H9 (cell line): ENCODE results near the gene TLR3. TPM values are rescaled to one million over a fixed set of nuclear protein-coding genes. Genes with fewer than 3 reads are reported as not detected.

Experiments
- DNase-seq: peaks from one replicate; pipeline ENCODE4 v3.0.0-alpha.2; 2017
- H2AFZ ChIP-seq: one replicate; pipeline ENCODE4 v1.6.1; 2013; ENCODE audit warnings: mild to moderate bottlenecking, low read length, control low read depth, moderate library complexity
- H2AK5ac ChIP-seq: 2 replicates; pipeline ENCODE4 v1.6.1; 2013; ENCODE audit warnings: low read length, control low read depth, mixed read lengths; ENCODE audit not compliant: insufficient read length
- H2BK120ac ChIP-seq: one replicate; pipeline ENCODE4 v1.6.1; 2013; ENCODE audit warnings: low read depth, mild to moderate bottlenecking, low read length, control low read depth, inconsistent platforms; ENCODE audit not compliant: poor library complexity, severe bottlenecking
- H2BK12ac ChIP-seq: 2 replicates; pipeline ENCODE4 v1.6.1; 2013; ENCODE audit warnings: low read length, control low read depth, mixed read lengths, low read depth; ENCODE audit not compliant: insufficient read length
- H2BK15ac ChIP-seq: 2 replicates; pipeline ENCODE4 v1.6.1; 2013; ENCODE audit warnings: low read depth, low read length, control low read depth
- H2BK20ac ChIP-seq: one replicate; pipeline ENCODE4 v1.6.1; 2013; ENCODE audit warnings: low read depth, mild to moderate bottlenecking, low read length, control low read depth, inconsistent platforms; ENCODE audit not compliant: poor library complexity, severe bottlenecking
- H2BK5ac ChIP-seq: 2 replicates; pipeline ENCODE4 v1.6.1; 2013; ENCODE audit warnings: low read length, control low read depth, mixed read lengths; ENCODE audit not compliant: insufficient read length
- H3K14ac ChIP-seq: 2 replicates; pipeline ENCODE4 v1.6.1; 2013; ENCODE audit warnings: low read length, control low read depth; ENCODE audit not compliant: insufficient read depth
- H3K18ac ChIP-seq: 2 replicates; pipeline ENCODE4 v1.6.1; 2013; ENCODE audit warnings: low read depth, mild to moderate bottlenecking, mixed read lengths, low read length, control low read depth; ENCODE audit not compliant: insufficient read length
- H3K23ac ChIP-seq: 2 replicates; pipeline ENCODE4 v1.6.1; 2013; ENCODE audit warnings: low read length, control low read depth, mixed read lengths, low read depth; ENCODE audit not compliant: insufficient read length
- H3K23me2 ChIP-seq: 2 replicates; pipeline ENCODE4 v1.6.1; 2013; ENCODE audit warnings: low read depth, mild to moderate bottlenecking, mixed read lengths, low read length, control low read depth; ENCODE audit not compliant: insufficient read length, poor library complexity, severe bottlenecking
- H3K27ac ChIP-seq: 2 replicates; pipeline ENCODE4 v1.5.1; 2013; ENCODE audit warnings: low read length, control low read depth, mixed read lengths, low read depth; ENCODE audit not compliant: insufficient read length
- H3K27me3 ChIP-seq: 2 replicates; pipeline ENCODE4 v1.6.1; 2013; ENCODE audit warnings: low read length, control low read depth, inconsistent platforms; ENCODE audit not compliant: insufficient read depth
- H3K4ac ChIP-seq: 2 replicates; pipeline ENCODE4 v1.6.1; 2013; ENCODE audit warnings: low read depth, mild to moderate bottlenecking, control low read depth, inconsistent platforms, low read length, moderate library complexity
- H3K4me1 ChIP-seq: 2 replicates; pipeline ENCODE4 v1.6.1; 2013; ENCODE audit warnings: low read length, control low read depth, inconsistent platforms; ENCODE audit not compliant: insufficient read depth
- H3K4me2 ChIP-seq: 2 replicates; pipeline ENCODE4 v1.6.1; 2013; ENCODE audit warnings: low read length, control low read depth, mixed read lengths; ENCODE audit not compliant: insufficient read length, insufficient read depth
- H3K56ac ChIP-seq: 2 replicates; pipeline ENCODE4 v1.6.1; 2013; ENCODE audit warnings: low read depth, mild to moderate bottlenecking, mixed read lengths, low read length, control low read depth; ENCODE audit not compliant: insufficient read length
- H3K79me1 ChIP-seq: 2 replicates; pipeline ENCODE4 v1.6.1; 2013; ENCODE audit warnings: low read depth, mild to moderate bottlenecking, moderate library complexity, low read length, control low read depth, inconsistent platforms; ENCODE audit not compliant: insufficient read depth, poor library complexity, severe bottlenecking
- H3K79me2 ChIP-seq: 2 replicates; pipeline ENCODE4 v1.6.1; 2013; ENCODE audit warnings: low read length, control low read depth, inconsistent platforms; ENCODE audit not compliant: insufficient read depth
- H3K9ac ChIP-seq: 2 replicates; pipeline ENCODE4 v1.6.1; 2013; ENCODE audit warnings: low read length, control low read depth, mixed read lengths; ENCODE audit not compliant: insufficient read length; ENCODE audit errors: extremely low read depth
- H3K9me3 ChIP-seq: one replicate; pipeline ENCODE4 v1.6.1; 2013; ENCODE audit warnings: low read depth, low read length, inconsistent platforms; ENCODE audit not compliant: control insufficient read depth
- H3T11ph ChIP-seq: one replicate; pipeline ENCODE4 v1.6.1; 2013; ENCODE audit warnings: mild to moderate bottlenecking, low read length, control low read depth, inconsistent platforms
- H4K20me1 ChIP-seq: one replicate; pipeline ENCODE4 v1.6.1; 2013; ENCODE audit not compliant: control insufficient read depth, insufficient read length, insufficient read depth
- H4K5ac ChIP-seq: 2 replicates; pipeline ENCODE4 v1.6.1; 2013; ENCODE audit warnings: low read depth, mild to moderate bottlenecking, mixed read lengths, low read length, control low read depth; ENCODE audit not compliant: insufficient read length
- H4K8ac ChIP-seq: replicated peaks from 2 replicates; pipeline ENCODE4 v1.6.1; 2013; ENCODE audit warnings: low read length, control low read depth, mixed read lengths, low read depth; ENCODE audit not compliant: insufficient read length
- H4K91ac ChIP-seq: 2 replicates; pipeline ENCODE4 v1.6.1; 2013; ENCODE audit warnings: low read depth, mild to moderate bottlenecking, moderate library complexity, mixed read lengths, low read length, control low read depth; ENCODE audit not compliant: insufficient read length
- H3K27ac Mint-ChIP-seq, 3 experiments: 2 replicates in 2 of 3; 3 replicates in 1 of 3; pipeline ENCODE4 v1.8.0; 2020 to 2021; ENCODE audit warnings: mixed read lengths in 3 of 3, mild to moderate bottlenecking in 1 of 3, moderate library complexity in 1 of 3
- H3K27me3 Mint-ChIP-seq: 2 replicates; pipeline ENCODE4 v1.8.0; 2021; ENCODE audit warnings: low read depth, mild to moderate bottlenecking, moderate library complexity, mixed read lengths
- H3K36me3 Mint-ChIP-seq, 3 experiments: 2 replicates in 2 of 3; 3 replicates in 1 of 3; pipeline ENCODE4 v1.8.0; 2020 to 2021; ENCODE audit warnings: low read depth in 3 of 3, mixed read lengths in 3 of 3; ENCODE audit not compliant: insufficient read depth in 1 of 3
- H3K4me1 Mint-ChIP-seq, 2 experiments: 2 replicates each; pipeline ENCODE4 v1.8.0; 2020; ENCODE audit warnings: mixed read lengths in 2 of 2
- H3K4me3 Mint-ChIP-seq, 2 experiments: 2 replicates in 1 of 2; 3 replicates in 1 of 2; pipeline ENCODE4 v1.8.0; 2020 to 2021; ENCODE audit warnings: mild to moderate bottlenecking in 2 of 2, mixed read lengths in 2 of 2, moderate library complexity in 1 of 2
- H3K9me3 Mint-ChIP-seq, 2 experiments: 2 replicates in 1 of 2; 3 replicates in 1 of 2; pipeline ENCODE4 v1.8.0; 2020; ENCODE audit warnings: mild to moderate bottlenecking in 2 of 2, mixed read lengths in 2 of 2, moderate library complexity in 1 of 2
- CTCF ChIP-seq: fragments of 200-600 bp; sonication (generic); conservative IDR thresholded peaks from 3 replicates; pipeline ENCODE4 v1.8.0; 2021; ENCODE audit warnings: antibody characterized with exemption, mild to moderate bottlenecking
- WGBS: extraction: QIAGEN DNeasy Blood & Tissue Kit; methylation state at CpG from one replicate; pipeline ENCODE4 v1.1.7; 2013; ENCODE audit warnings: missing lambda C conversion rate, low lambda C conversion rate, mixed read lengths; ENCODE audit not compliant: insufficient read length; ENCODE audit errors: extremely low coverage; 5-methylcytosine and 5-hydroxymethylcytosine counted together
- total RNA-seq: library from RNA; stranded (reverse); gene quantifications from 2 replicates; pipeline ENCODE4 v1.2.1, GENCODE V29; 2021

Gene TLR3
- total RNA-seq, 1 experiment from 2014 or later, result 0.92 TPM

GRCh38 chr4:186025408-186025690, 43.6 kb upstream of the TLR3 start:
- H2AFZ ChIP-seq, result no peak overlapping the region

More at GRCh38 chr4:186025408-186025690, 43.6 kb upstream of the TLR3 start:
- H3K79me2 ChIP-seq, result no peaks in the 10 kb centered on the region
- Mint-ChIP-seq H3K36me3 (peaks cover 9 to 27% (median 22%) of the 10 kb centered on the region in 3 experiments), H3K27me3 (peaks cover 2% of the 10 kb centered on the region), H3K27ac (peak overlapping the region in 2 of 3 experiments; percentile 8 to 30; a peak in 1 of 7 replicates), H3K4me3 (peak overlapping the region in 1 of 2 experiments; percentile 21; a peak in 1 of 5 replicates), H3K9me3 (peaks cover 20% of the 10 kb centered on the region in 2 experiments), H3K4me1 (peaks cover 44 to 48% of the 10 kb centered on the region in 2 experiments)
- H2BK20ac ChIP-seq, result no peak overlapping the region
- no peak for DNase-seq
- H2BK12ac ChIP-seq, result no peak overlapping the region
- H3T11ph ChIP-seq, result no peak overlapping the region
- no peak overlapping the region for H3K4ac ChIP-seq
- no peak overlapping the region for H4K5ac ChIP-seq
- no peak overlapping the region for H3K23ac ChIP-seq
- H3K56ac ChIP-seq, result no peak overlapping the region
- H4K91ac ChIP-seq, result no peak overlapping the region
- no peaks in the 10 kb centered on the region for H4K20me1 ChIP-seq
- no peak overlapping the region for H2BK5ac ChIP-seq
- H3K18ac ChIP-seq, result no peak overlapping the region
- no peaks in the 10 kb centered on the region for H3K79me1 ChIP-seq
- WGBS, result no CpG with 5 or more reads among the region's 7 CpGs
- H2BK15ac ChIP-seq, result no peak overlapping the region
- H3K4me1 ChIP-seq, result peaks cover 10% of the 10 kb centered on the region; the same call in 1 of the 2 replicates
- H3K23me2 ChIP-seq, result no peaks in the 10 kb centered on the region
- no peak overlapping the region for H3K4me2 ChIP-seq
- no peak overlapping the region for H3K9ac ChIP-seq
- H2BK120ac ChIP-seq, result no peak overlapping the region
- H3K9me3 ChIP-seq, result no peaks in the 10 kb centered on the region
- H2AK5ac ChIP-seq, result no peak overlapping the region
- no peaks in the 10 kb centered on the region for H3K27me3 ChIP-seq
- no peak overlapping the region for H3K14ac ChIP-seq
- no peak overlapping the region for H3K27ac ChIP-seq
- no peak for TF ChIP-seq CTCF
- H4K8ac ChIP-seq, result no peak overlapping the region
